ENCODE measurements around the gene COL23A1.
"Not testable (repeated sequence)": the region's sequence is repeated elsewhere in the genome, so short reads cannot be mapped to it uniquely, and the experiment has no call there.

The COL23A1 gene

DNA sequence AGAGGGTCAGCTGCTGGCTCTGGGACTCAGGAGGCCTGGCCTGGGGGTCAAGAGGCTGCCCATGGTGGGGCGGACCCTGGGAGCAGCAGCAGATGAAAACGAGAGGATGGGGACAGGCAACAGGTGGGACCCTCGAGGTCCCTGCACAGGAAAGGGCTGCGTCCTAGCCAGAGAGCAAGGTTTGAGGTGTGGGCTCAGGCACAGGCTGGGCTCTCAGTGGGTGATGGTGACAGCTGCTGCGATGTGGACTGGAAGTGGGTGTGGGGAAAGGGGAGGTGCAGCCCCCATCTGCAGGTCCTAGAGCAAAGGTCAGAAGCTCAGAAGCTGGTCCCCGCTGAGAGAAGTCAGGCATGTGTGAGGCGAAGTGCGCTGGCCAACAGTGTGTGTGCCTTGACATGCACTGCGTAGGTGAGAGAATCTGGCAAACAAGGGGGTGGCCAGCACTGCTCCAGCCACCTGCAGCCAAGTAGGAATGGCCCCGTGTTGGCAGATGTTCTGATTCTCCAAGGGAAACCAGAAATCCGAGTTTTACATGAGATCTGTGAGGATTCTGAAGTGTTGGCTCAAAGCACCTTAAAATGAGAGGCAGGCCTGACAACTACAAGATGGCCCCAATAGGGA lies 85.7 kb downstream of the COL23A1 start:
- no peak for DNase-seq (ENCODE audit: low read depth in 2 of 2)

DNA sequence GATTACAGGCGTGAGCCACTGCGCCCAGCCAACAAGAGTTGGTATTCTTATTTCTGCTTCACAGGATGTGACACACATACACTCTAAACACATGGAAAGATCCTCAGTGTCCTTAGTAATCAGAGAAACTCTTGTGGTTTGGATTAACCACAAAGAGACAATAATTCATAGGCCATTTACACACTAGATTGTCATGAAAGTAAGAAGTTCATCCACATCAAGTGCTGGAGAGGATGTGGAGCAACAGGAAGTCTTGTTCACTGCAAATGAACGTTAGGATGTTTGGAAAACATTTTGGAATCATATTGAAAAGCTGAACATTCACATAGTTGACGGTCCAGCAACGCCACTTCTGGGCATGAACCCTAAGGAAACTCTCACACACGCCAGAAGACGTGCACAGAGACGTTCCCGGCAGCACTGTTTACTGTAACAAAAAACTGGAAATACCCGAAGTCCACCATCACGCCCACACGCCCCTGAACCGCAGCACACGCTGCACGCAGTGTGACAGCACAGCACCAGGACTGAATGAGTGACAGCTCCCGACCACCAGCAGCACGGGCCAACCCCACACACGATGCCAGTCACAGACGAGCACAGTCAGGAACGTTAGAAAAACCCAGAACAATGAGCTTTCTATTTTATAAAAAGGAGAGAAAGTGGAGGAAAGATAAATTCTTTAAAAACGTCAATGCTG lies 87.6 kb downstream of the COL23A1 start:
- DNase-seq (ENCODE audit: low read depth in 2 of 2) = no peak

DNA sequence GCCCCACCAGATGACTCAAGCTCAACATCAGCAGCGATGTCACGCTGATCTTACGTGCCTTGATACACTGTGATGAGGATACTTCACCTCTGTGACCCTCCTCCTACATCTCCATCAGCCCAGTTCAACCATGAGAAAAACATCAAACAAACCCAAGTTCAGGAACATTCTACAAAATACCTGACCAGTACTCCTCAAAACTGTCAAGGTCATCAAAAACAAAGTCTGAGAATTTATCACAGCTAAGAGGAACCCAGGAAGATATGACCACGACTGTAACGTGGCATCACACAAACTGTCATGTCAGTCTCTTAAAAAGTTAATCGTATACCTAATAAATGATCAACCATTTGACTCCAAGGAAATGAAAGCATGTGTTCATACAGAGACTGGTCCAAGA lies 90.8 kb downstream of the COL23A1 start:
- DNase-seq (ENCODE audit: low read depth in 2 of 2) = no peak

DNA sequence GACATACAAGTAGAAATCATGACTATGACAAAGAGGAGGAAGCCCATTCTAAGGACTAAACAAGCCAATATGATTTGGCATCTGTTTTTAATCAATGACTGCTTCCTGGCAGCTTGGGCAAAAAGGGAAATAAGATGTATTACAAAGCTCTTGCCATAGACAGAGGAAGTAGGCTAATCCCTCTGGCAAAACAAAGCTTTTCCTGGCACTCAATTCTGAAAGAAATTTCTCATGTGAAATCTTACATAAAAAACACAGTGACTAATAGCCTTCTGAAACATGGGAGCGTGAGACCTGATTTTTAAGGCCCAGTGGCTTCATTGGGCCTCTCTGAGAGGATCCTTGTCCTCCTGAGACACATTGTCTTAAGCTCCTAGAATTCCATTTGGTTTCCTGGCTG lies 93.6 kb downstream of the COL23A1 start:
- DNase-seq (ENCODE audit: low read depth in 2 of 2) = no peak

DNA sequence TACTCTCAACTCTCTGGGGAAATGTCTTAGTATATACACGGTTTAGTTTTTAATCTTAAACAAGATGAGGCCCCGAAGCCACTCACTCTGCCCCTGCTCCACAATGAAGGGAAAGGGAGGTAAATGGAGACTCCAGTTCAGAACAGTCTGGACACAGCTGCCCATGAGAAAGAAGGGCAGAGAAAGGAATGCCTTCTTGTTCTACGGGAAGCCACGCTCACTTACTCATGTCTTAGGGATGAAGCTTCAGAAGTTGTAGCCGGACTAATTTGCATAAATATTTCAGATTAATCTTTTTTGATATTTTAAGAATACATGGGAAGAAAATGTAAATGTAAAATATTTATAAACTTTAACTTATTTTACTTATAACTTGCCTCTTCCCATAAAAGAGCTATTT lies 94.0 kb downstream of the COL23A1 start:
- no peak for DNase-seq (ENCODE audit: low read depth in 2 of 2)

DNA sequence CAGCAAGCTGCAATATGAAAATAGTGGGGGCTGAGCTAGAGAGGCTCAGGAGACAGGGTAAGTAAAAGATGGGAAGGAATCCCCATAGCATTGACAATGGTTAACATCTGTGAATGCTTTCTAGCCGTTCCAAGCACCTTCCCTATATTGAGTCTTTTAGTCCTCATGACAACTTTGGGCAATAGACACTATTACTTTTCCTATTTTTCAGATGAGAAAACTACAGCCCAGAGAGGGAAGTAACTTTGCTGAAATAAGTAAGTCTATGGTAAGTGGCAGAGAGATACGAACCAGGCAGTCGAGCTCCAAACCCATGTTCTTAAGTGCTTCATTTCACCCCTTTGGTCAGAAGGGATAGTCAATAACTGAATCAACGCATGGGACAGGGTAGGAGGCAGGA lies 94.5 kb downstream of the COL23A1 start:
- DNase-seq (ENCODE audit: low read depth in 2 of 2) = no peak

DNA sequence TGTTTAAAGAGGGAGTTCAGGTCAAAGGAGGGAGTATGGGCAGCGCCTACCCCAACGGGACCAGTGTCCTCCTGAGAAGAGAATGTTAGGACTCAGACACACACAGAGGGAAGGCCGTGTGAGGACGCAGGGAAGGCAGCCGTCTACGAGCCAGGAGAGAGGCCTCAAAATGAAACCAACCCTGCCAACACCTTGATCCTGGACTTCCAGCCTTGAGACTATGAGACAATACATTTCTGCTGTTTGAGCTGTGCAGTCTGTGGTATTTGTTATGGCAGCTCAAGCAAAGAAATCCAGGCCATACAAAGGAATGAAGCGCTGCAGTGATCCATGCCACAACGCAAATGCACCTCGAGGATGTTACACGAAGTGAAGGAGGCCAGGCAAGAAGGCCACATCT lies 97.9 kb downstream of the COL23A1 start:
- DNase-seq (ENCODE audit: low read depth in 2 of 2) = no peak

DNA sequence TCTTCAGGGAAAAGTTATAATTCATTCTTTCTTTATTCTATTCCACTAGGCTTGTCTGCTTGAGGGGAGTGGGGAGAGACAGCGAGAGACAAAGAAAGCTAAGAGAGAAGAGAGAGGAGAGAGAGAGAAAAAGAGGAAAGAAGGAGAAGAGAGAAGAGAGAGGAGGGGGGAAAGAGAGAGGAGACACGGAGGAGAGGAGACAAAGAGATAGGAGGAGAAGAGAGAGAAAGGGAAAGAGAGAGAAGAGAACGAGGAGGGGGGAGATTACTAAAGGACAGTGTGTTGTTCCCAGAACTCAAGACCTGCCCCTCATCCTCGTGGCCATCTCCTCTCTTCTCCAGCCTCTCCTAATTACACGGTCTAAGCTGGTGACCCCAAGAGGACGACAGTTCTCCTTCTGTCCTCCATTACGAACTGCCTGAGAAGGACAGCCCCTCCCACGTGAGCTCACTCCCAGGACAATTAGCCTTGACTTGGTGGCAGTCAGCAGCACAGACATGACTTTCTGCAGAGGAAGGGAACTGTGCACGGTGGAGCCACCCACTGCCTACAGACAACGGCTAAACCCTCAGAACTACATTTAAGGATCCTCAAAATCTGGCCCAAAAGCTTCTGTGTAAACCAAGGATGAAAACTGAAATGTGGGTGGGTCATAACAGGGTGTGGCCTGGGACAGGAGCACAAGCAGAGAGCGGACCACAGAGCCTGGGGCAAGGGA lies 99.1 kb downstream of the COL23A1 start:
- DNase-seq (ENCODE audit: low read depth in 2 of 2) = no peak

DNA sequence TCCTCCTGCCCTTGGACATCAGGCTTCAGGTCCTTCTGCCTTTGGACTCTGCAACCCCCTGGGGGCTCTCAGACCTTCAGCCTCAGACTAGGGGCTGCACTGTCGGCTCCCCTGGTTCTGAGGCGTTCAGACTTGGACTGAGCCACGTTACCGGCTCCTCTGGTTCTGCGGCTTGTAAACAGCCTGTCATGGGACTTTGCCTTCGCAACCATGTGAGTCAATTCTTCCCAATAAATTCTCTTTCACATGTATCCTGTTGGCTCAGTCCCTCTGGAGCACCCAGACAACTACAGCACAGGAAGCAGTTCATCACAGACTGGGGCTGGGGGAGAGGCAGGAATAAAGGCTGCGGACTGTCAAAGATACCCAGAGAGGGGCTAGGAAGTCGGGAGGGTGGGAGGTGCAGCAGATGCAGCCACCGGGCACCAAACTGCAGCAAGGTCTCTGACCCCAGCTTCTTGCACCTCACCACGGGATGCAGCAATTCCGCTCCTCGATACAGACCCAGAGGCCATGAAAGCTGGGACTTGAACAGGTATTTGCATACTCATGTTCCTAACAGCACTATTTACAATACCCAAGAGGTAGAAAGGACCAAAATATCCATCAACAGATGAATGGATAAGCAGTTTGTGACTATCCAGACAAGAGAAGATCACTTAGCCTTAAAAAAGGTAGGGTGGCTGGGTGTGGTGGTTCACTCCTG lies 100.8 kb downstream of the COL23A1 start:
- DNase-seq (ENCODE audit: low read depth in 2 of 2) = no peak

DNA sequence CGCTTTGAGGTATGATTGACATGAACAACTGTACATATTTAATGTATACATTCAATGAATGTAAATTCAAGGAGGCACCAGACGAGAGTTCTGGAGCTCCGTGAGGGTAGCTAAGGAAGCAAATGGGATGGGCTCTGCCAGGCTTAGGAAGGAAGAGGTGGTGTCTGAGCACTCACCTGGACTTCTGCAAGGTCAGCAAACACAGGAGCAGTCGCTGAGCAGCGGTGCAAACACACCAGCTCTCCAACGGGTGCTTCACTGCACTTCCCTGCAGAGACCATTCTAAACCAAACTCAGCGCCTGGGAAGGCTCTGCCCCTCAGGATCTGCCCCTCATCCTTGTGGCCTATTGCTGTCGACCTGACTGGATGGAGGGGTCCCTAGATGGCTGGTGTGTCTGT lies 101.5 kb downstream of the COL23A1 start:
- no peak for DNase-seq (ENCODE audit: low read depth in 2 of 2)

DNA sequence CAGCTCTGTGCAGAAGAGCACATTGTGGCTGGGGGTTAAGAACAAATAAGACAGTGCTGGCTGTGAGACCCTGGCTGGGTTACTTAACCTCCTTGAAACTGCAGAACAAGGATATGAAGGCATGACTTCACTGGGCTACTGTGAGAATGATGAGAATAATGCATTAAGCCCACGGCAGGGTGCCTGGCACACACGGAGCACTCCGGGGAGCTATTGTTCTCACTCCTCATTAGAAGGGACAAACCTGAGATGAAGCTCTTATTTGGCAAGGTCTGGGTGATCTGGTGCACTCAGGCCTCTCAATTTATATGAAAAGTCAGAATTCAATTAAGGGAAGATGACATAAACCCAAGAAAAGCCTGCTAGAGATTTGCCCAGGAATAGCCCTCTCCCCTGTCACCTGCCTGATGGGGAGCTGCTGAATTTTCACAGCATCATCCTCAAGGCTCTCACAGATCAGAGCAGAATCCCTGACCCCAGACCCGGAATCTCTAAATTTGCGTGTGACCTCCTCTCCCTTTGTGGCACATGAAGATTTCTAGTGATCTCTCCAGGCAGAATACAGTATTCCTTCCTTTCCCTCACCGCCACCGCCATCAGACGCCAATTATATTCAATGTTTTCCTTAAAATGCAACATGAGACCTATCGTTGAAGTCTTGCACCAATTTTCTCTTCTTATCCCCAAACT lies 102.1 kb downstream of the COL23A1 start:
- DNase-seq (ENCODE audit: low read depth in 2 of 2) = no peak

DNA sequence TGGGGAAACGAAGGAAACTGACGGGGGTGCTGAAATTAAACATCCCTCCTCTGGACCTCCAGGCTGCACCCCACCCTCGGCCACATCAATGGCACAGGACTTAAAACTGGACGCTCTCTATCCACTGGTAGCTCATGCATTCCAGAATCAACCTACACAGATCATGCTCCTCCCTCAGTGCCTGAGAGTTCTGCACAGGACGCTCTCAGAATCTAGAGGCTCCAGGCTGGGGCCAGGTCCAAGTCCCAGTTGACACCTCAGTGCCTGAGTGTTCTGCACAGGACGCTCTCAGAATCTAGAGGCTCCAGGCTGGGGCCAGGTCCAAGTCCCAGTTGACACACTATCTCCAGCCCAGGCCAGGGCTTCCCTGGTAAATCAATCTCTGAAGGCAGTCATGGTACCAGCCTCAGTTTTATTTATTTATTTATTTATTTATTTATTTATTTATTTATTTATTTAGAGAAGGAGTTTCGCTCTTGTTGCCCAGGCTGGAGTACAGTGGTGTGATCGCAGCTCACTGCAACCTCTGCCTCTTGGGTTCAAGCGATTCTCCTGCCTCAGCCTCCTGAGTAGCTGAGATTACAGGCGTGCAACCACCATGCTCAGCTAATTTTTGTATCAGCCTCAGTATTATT lies 103.2 kb downstream of the COL23A1 start:
- DNase-seq (ENCODE audit: low read depth in 2 of 2) = not testable (repeated sequence)

DNA sequence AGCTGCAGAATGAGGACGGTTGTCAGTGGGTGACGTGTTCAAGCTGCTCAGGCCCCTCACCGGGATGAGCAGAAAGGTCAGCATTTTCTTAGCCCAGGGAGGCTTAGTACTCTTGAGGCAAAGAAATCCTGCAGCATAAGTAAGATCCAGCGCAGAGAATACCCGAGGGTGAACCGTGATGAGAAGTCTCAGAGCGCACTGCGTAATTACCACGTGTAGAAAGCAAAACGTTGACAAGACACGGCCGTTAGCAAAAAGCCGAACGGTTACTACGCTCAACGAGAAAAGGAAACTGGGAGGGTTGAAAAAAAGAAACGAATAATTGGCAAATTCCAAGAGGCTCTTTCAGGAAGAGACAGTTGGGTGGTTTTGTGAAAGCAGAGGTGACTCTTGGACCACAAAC lies 104.0 kb downstream of the COL23A1 start:
- no peak for DNase-seq (ENCODE audit: low read depth in 2 of 2)

DNA sequence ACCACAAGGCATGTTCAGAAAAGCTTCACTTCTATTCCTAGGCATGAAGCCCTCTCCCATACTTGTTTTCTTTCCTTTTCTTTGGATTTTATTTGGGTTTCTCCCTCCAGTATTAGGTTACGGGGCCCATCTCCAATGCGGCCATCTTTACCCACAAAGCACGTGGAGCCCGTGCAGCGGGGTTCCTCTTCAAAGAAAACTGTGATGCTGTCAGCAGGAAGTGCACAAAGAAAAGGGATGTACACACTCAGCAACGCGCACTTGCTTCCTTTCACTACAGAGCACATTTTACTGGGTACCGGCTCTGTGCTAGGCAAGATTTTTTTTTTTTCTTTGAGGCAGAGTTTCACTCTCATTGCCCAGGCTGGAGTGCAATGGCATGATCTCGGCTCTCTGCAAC lies 106.6 kb downstream of the COL23A1 start:
- DNase-seq (ENCODE audit: low read depth in 2 of 2) = peak; percentile 16 to 35

DNA sequence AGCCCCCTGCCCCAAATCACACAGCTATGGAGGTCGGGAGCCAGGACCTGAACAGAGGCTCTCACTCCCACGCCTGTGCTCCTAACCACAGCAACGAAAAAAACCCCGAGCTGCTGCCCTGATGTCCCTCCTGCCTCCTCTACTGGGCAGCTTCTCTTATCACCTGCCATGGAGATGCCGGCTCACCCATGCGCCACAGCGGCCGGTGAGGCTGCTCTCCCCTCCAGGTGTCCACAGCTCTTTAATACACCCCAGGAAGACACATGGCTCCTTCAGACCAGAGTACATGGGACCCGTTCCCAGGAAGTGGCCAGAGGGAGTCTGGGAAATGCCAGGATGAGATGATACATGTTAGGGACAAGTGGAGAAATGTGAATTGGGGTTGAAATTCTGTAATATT lies 110.9 kb downstream of the COL23A1 start:
- DNase-seq (ENCODE audit: low read depth in 2 of 2) = no peak

DNA sequence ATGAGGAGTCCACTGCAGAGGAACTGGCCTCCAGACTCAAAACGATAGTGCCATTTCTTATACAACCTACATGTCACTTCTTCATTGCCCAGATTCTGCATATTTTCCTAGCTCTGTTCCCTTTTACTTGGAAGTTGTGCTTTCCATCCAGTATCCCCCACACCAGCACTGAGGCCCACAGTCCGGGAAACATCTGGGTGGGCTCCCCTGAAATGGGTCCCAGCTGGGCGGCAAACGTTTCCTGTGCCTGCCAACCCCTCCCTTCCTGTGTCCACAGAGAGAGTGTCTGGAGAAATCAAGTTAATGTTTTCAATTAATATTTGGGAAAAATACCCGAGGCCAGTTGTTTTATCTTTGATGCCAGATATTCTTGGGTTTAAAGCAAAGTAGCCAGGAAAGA lies 111.8 kb downstream of the COL23A1 start:
- no peak for DNase-seq (ENCODE audit: low read depth in 2 of 2)

DNA sequence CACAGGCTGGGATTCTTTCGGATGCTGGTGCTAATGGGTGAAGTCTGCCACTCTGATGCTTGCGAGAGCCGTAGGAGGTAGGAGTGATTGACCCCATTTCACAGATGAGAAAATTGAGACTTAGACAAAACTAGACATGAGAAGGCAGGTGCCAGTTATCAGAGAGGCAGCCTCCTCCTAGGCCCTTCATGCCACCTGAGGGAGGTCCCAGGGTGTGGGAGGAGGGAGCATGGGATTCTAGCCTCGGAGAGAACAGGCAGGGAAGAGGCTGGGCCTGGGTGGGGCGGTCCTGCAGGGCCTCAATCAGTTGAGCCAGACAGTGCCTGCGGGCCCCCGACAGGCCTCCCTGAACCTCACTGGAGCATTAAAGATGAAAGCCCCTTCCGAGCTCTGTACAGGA lies 112.4 kb downstream of the COL23A1 start:
- DNase-seq (ENCODE audit: low read depth in 2 of 2) = no peak

DNA sequence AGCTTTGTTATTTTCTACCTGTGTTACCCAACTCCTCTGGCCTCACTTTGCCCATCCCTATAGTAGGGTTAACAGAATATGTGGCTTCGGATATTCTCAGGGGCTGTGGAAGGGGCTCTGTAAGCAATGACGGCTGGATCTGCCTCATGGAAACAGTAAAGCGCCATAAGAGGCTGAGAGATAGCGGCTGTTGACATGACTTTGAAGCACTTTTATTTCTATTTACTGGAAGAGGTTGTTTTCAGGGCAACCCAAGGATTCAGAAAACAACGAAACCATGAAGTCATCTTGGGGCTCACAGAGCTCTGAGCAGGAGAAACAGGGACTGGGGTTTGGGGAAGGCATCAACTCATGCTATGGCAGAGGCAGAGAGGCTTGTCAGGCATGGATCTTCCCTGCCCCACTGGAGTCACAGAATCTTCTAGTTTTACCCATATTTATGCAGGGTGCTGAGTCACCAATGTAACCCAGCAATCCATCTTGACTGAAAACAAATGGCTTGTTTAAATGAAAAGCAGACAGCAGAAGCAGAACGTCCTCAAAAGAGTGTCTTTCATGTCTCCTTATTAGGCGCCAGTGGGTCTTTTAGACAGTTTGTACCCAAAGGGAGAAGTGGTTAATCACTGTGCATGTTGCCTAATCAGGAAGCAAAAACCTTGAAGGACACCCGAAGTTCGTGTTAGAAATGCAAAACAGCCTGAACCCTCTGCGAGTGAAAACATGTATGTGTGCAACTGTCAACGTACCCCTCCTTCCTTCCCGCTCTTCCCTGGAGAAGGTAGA lies 113.0 kb downstream of the COL23A1 start:
- no peak for DNase-seq (ENCODE audit: low read depth in 2 of 2)

DNA sequence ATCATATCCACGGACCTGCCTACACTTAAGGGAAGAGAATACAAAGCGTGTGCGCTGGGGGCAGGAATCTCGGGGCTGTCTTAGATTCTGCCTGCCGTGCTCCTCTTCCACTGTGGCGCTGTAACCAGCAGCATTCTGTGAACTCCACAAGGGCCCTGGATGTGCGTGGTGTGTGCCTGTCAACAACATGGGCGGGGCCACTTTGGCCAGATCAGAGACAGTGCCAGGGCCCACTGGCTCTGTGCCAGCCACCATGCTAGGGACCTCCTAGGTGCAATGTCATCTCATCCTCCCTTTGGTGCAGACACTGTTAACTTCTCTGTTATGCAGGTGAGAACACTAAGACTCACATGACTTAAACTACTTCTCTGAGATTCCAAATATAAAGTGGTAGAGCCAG lies 113.7 kb downstream of the COL23A1 start:
- DNase-seq (ENCODE audit: low read depth in 2 of 2) = no peak

DNA sequence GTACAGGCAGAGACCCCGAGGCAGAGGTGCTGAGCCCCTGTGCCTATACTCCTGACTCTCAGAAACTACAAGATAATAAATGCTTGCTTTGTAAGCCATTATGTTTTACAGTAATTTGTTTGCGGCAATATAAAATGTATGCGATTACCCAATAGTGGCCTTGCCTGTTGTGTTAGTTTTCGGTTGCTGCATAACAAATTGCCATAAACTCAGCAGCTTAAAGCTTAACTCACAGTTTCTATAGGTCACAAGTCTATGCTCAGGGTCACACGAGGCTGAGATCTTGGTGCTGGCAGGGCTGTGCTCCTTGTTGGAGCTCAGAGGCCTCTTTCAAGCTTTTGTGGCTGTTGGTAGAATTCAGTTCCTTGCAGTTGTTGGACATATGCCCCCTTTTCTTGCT lies 114.8 kb downstream of the COL23A1 start:
- DNase-seq (ENCODE audit: low read depth in 2 of 2) = no peak
